ENCODE results near the gene FREM1. TPM values are rescaled to one million over a fixed set of nuclear protein-coding genes. Genes with fewer than 3 reads are reported as not detected.

The FREM1 gene
- total RNA-seq, 2 experiments from 2014 or later = not detected

- DNase-seq (no peak), ATAC-seq (no peak)
- Mint-ChIP-seq H3K4me3 (no peak overlapping the region), H3K9me3 (no peaks in the 10 kb centered on the region), H3K36me3 (ENCODE audit: low read depth) (no peaks in the 10 kb centered on the region), H3K27ac (no peak overlapping the region), H3K27me3 (no peaks in the 10 kb centered on the region), H3K4me1 (ENCODE audit: low read depth) (no peaks in the 10 kb centered on the region)
- ChIA-PET POLR2A (no interaction called here), CTCF (no interaction called here)
- intact Hi-C loops (cut with micrococcal nuclease) = no loop called here
- no peak for TF ChIP-seq CTCF (IDR thresholded peaks at IDR 0.05)
Observed at GRCh38 chr9:14806941-14807520, 103.2 kb downstream of the FREM1 start.

GRCh38 chr9:14799030-14799429 is 111.2 kb downstream of the FREM1 start:
- TF ChIP-seq CTCF (IDR thresholded peaks at IDR 0.05) = no peak
- Mint-ChIP-seq H3K36me3 (ENCODE audit: low read depth) (no peaks in the 10 kb centered on the region), H3K4me3 (no peak overlapping the region), H3K27ac (no peak overlapping the region), H3K9me3 (peaks cover 2% of the 10 kb centered on the region), H3K4me1 (ENCODE audit: low read depth) (no peaks in the 10 kb centered on the region), H3K27me3 (peaks cover 3% of the 10 kb centered on the region)
- ChIA-PET CTCF (no interaction called here), POLR2A (no interaction called here)
- DNase-seq (no peak), ATAC-seq (no peak)
- intact Hi-C loops (cut with micrococcal nuclease) = no loop called here

GRCh38 chr9:14797435-14797834 is 112.8 kb downstream of the FREM1 start:
- Mint-ChIP-seq H3K4me1 (ENCODE audit: low read depth) (no peaks in the 10 kb centered on the region), H3K9me3 (peaks cover 2% of the 10 kb centered on the region), H3K4me3 (no peak overlapping the region), H3K27ac (no peak overlapping the region), H3K27me3 (peaks cover 3% of the 10 kb centered on the region), H3K36me3 (ENCODE audit: low read depth) (no peaks in the 10 kb centered on the region)
- POLR2A ChIA-PET = no interaction called here
- ATAC-seq (no peak), DNase-seq (no peak)
- CTCF ChIA-PET = no interaction called here
- no peak for TF ChIP-seq CTCF (IDR thresholded peaks at IDR 0.05)
- intact Hi-C loops (cut with micrococcal nuclease) = no loop called here

GRCh38 chr9:14793389-14793788 is 116.8 kb downstream of the FREM1 start:
- Mint-ChIP-seq H3K27ac (no peak overlapping the region), H3K4me3 (no peak overlapping the region), H3K36me3 (ENCODE audit: low read depth) (no peaks in the 10 kb centered on the region), H3K4me1 (ENCODE audit: low read depth) (no peaks in the 10 kb centered on the region), H3K9me3 (peaks cover 2% of the 10 kb centered on the region), H3K27me3 (peaks cover 2% of the 10 kb centered on the region)
- POLR2A ChIA-PET = no interaction called here
- CTCF ChIA-PET = no interaction called here
- intact Hi-C loops (cut with micrococcal nuclease) = no loop called here
- TF ChIP-seq CTCF (IDR thresholded peaks at IDR 0.05) = no peak
- no peak for DNase-seq
- no peak for ATAC-seq

GRCh38 chr9:14790628-14791027 is 119.6 kb downstream of the FREM1 start:
- H3K4me1 Mint-ChIP-seq (ENCODE audit: low read depth) = no peaks in the 10 kb centered on the region
- ATAC-seq (no peak), DNase-seq (no peak)
- peaks cover 2% of the 10 kb centered on the region for H3K27me3 Mint-ChIP-seq
- no peak for TF ChIP-seq CTCF (IDR thresholded peaks at IDR 0.05)
- no peak overlapping the region for H3K4me3 Mint-ChIP-seq
- H3K9me3 Mint-ChIP-seq = no peaks in the 10 kb centered on the region
- H3K36me3 Mint-ChIP-seq (ENCODE audit: low read depth) = no peaks in the 10 kb centered on the region
- intact Hi-C loops (cut with micrococcal nuclease) = no loop called here
- ChIA-PET POLR2A (no interaction called here), CTCF (interaction anchor here (0.9 kb wide), 1 partner anchor 22 kb away, joined by 3 read pairs; no protein-coding TSS in a partner anchor)
- no peak overlapping the region for H3K27ac Mint-ChIP-seq

Data from activated CD8-positive, alpha-beta T cell treated with anti-CD3 and anti-CD28 coated beads for 36 hours (primary cell).